GM10248 (cell line): Measurements from ENCODE around the gene FBP1.

Experiments
- CTCF ChIA-PET: fragments of 300-600 bp; sonication (Branson Sonifier 250); formaldehyde crosslinking; extraction: SDS; loops from one replicate; lab custom pipeline; 2021; ENCODE audit warnings: antibody characterized with exemption; lab: Yijun Ruan, JAX
- POLR2A ChIA-PET: fragments of 350-650 bp; sonication (Branson Sonifier 250); formaldehyde crosslinking; extraction: SDS; loops from one replicate; lab custom pipeline; 2020; ENCODE audit warnings: antibody characterized with exemption; lab: Yijun Ruan, JAX
- DNase-seq: peaks from one replicate; pipeline ENCODE4 v3.0.0; 2012; ENCODE audit errors: extremely low spot score
- CTCF ChIP-seq: IDR thresholded peaks from 2 replicates; pipeline ENCODE4 v1.5.1; 2012; ENCODE audit warnings: mild to moderate bottlenecking, low read depth; ENCODE audit errors: extremely low read depth, missing control alignments, control extremely low read depth

The FBP1 gene

GRCh38 chr9:94642501-94642900 is 3.2 kb upstream of the FBP1 start:
- no peak for DNase-seq
- ChIA-PET POLR2A (no interaction called here), CTCF (interaction anchor here (1.1 kb wide), 2 partner anchors 12 to 19 kb away, joined by 3 to 5 read pairs; no protein-coding TSS in a partner anchor)
- no peak for TF ChIP-seq CTCF

GRCh38 chr9:94639999-94640376 is 670 bp upstream of the FBP1 start:
- ChIA-PET CTCF (interaction anchor here (0.8 to 1.0 kb wide), 4 partner anchors 16 to 42 kb away, joined by 3 to 5 read pairs (median 4); no protein-coding TSS in a partner anchor), POLR2A (no interaction called here)
- no peak for TF ChIP-seq CTCF
- no peak for DNase-seq

- POLR2A ChIA-PET: no interaction called here
- no peak for TF ChIP-seq CTCF
- CTCF ChIA-PET: interaction anchor here (0.8 to 1.5 kb wide), 2 partner anchors 11 to 15 kb away, joined by 3 to 6 read pairs; no protein-coding TSS in a partner anchor
- DNase-seq: no peak
These were observed 820 bp downstream of the FBP1 start for GRCh38 chr9:94638335-94639060.

- no peak for DNase-seq
- no peak for TF ChIP-seq CTCF
- ChIA-PET POLR2A (no interaction called here), CTCF (interaction anchor here (1.0 kb wide), 1 partner anchor 9 kb away, joined by 3 read pairs; no protein-coding TSS in a partner anchor)
These were observed 6.6 kb downstream of the FBP1 start for GRCh38 chr9:94632737-94633136.

GRCh38 chr9:94631599-94631998 is 7.7 kb downstream of the FBP1 start:
- ChIA-PET POLR2A (no interaction called here), CTCF (interaction anchor here (0.7 to 1.3 kb wide), 3 partner anchors 9 to 57 kb away, joined by 3 read pairs; no protein-coding TSS in a partner anchor)
- DNase-seq: no peak
- TF ChIP-seq CTCF: no peak

GRCh38 chr9:94630833-94631232 is 8.5 kb downstream of the FBP1 start:
- TF ChIP-seq CTCF: no peak
- POLR2A ChIA-PET: no interaction called here
- DNase-seq: no peak
- CTCF ChIA-PET: interaction anchor here (0.7 to 1.1 kb wide), 2 partner anchors 27 to 56 kb away, joined by 3 read pairs; no protein-coding TSS in a partner anchor
